HCT116 (cell line): ENCODE measurements around the gene EIF3A. TPM values are rescaled to one million over a fixed set of nuclear protein-coding genes. Genes with fewer than 3 reads are reported as not detected.

Source experiments
- ATAC-seq: fragments of 200-7000 bp; cut with Tn5 transposase; 2 replicates; pipeline ENCODE4 v1.9.1; 2020; ENCODE audit warnings: mild to moderate bottlenecking, moderate library complexity
- BruUV-seq: library from RNA; stranded (reverse); fragments of 400-500 nt; replicated peaks from 2 replicates; lab custom pipeline; 2021; lab: Mats Ljungman, UMichigan
- CTCF ChIA-PET: fragments of 300-600 bp; sonication (Branson Sonifier 250); formaldehyde crosslinking; loops from one replicate; lab custom pipeline; 2021; ENCODE audit warnings: antibody characterized with exemption; lab: Charles Lee
- POLR2A ChIA-PET: fragments of 300-600, 350-600 bp; sonication (Branson Sonifier 250); formaldehyde crosslinking; loops from one replicate; lab custom pipeline; 2021; ENCODE audit warnings: antibody characterized with exemption; lab: Charles Lee
- RAD21 ChIA-PET, 2 experiments: fragments of 300-600 bp; sonication (Branson Sonifier 250); formaldehyde crosslinking; loops; one replicate each; lab custom pipeline; 2023; ENCODE audit warnings: low total read pairs in 2 of 2; ENCODE audit not compliant: uncharacterized antibody in 2 of 2, unreplicated experiment in 2 of 2, low non-redundant PET in 1 of 2; lab: Charles Lee
- DNase-seq: peaks from one replicate; pipeline ENCODE4 v3.0.0-alpha.2; 2010; ENCODE audit warnings: low read depth, low spot score
- H2AFZ ChIP-seq: fragments of 200-600 bp; shearing (Covaris generic), sonication (generic); 2 replicates; pipeline ENCODE4 v1.6.1; 2017; ENCODE audit warnings: low read depth, mixed run types, mixed read lengths, antibody characterized with exemption, low read length; ENCODE audit not compliant: poor library complexity, severe bottlenecking
- H3K27ac ChIP-seq: 2 replicates; pipeline ENCODE4 v1.5.1; 2012; ENCODE audit warnings: low read depth, low read length
- H3K27me3 ChIP-seq: fragments of 200-600 bp; sonication (generic); 2 replicates; pipeline ENCODE4 v1.6.1; 2016; ENCODE audit warnings: mixed run types, low read length, mixed read lengths; ENCODE audit not compliant: insufficient read depth
- H3K36me3 ChIP-seq, 2 experiments: fragments of 200-500 bp in 1 of 2; fragments of 200-600 bp in 1 of 2; sonication (Bioruptor generic) in 1 of 2; sonication (generic) in 1 of 2; 2 replicates each; pipeline versions ENCODE4 v1.5.1 to v1.6.1; 2014 to 2016; ENCODE audit warnings: low read length in 2 of 2, inconsistent platforms in 1 of 2, mixed read lengths in 1 of 2, mixed run types in 1 of 2; ENCODE audit not compliant: insufficient read depth in 2 of 2, control insufficient read depth in 1 of 2
- H3K4me1 ChIP-seq, 2 experiments: fragments of 200-600 bp in 1 of 2; sonication (generic) in 1 of 2; 2 replicates each; pipeline versions ENCODE4 v1.5.1 to v1.6.1; 2012 to 2017; ENCODE audit warnings: low read length in 2 of 2, inconsistent platforms in 1 of 2, mild to moderate bottlenecking in 1 of 2, mixed read lengths in 1 of 2, mixed run types in 1 of 2, moderate library complexity in 1 of 2; ENCODE audit not compliant: insufficient read depth in 2 of 2, control insufficient read depth in 1 of 2
- H3K4me2 ChIP-seq: fragments of 200-600 bp; sonication (generic); 2 replicates; pipeline ENCODE4 v1.6.1; 2017; ENCODE audit warnings: mixed run types, low read length, mixed read lengths
- H3K4me3 ChIP-seq, 2 experiments: fragments of 200-600 bp in 1 of 2; sonication (generic) in 1 of 2; replicated peaks in 1 of 2; 2 replicates each; pipeline ENCODE4 v1.5.1; 2011 to 2016; ENCODE audit warnings: low read length in 2 of 2, control low read depth in 1 of 2, low read depth in 1 of 2, mild to moderate bottlenecking in 1 of 2, mixed read lengths in 1 of 2, mixed run types in 1 of 2
- H3K79me2 ChIP-seq: fragments of 200-600 bp; sonication (generic); 2 replicates; pipeline ENCODE4 v1.6.1; 2017; ENCODE audit warnings: mild to moderate bottlenecking, mixed run types, low read length, moderate library complexity, mixed read lengths; ENCODE audit not compliant: insufficient read depth
- H3K9ac ChIP-seq: fragments of 200-600 bp; sonication (generic); 2 replicates; pipeline ENCODE4 v1.6.1; 2016; ENCODE audit warnings: low read length, mixed read lengths
- H3K9me2 ChIP-seq: fragments of 200-600 bp; sonication (generic), shearing (Covaris generic); 2 replicates; pipeline ENCODE4 v1.6.1; 2017; ENCODE audit warnings: mixed run types, mild to moderate bottlenecking, moderate library complexity; ENCODE audit not compliant: insufficient read depth
- H3K9me3 ChIP-seq, 2 experiments: fragments of 200-500 bp in 1 of 2; fragments of 200-600 bp in 1 of 2; sonication (Bioruptor generic) in 1 of 2; sonication (generic) in 1 of 2; 2 replicates each; pipeline ENCODE4 v1.6.1; 2014 to 2017; ENCODE audit warnings: low read length in 2 of 2, mixed read lengths in 2 of 2, inconsistent platforms in 1 of 2, low read depth in 1 of 2, mild to moderate bottlenecking in 1 of 2, mixed run types in 1 of 2, moderate library complexity in 1 of 2; ENCODE audit not compliant: control insufficient read depth in 1 of 2, insufficient read depth in 1 of 2
- H4K20me1 ChIP-seq: fragments of 200-600 bp; sonication (generic), shearing (Covaris generic); 2 replicates; pipeline ENCODE4 v1.6.1; 2017; ENCODE audit warnings: mixed run types, mild to moderate bottlenecking, moderate library complexity; ENCODE audit not compliant: insufficient read depth
- CEBPB ChIP-seq: IDR thresholded peaks from 2 replicates; pipeline ENCODE4 v1.6.1; 2012; ENCODE audit warnings: low read depth
- EZH2phosphoT487 ChIP-seq: fragments of 200-600 bp; IDR thresholded peaks from 2 replicates; pipeline ENCODE4 v1.6.1; 2018; ENCODE audit warnings: antibody characterized with exemption, borderline replicate concordance
- POLR2A ChIP-seq: IDR thresholded peaks from 2 replicates; pipeline ENCODE4 v1.7.0; 2011; ENCODE audit warnings: borderline replicate concordance; ENCODE audit not compliant: insufficient read depth, insufficient read length; ENCODE audit errors: extremely low read depth
- RAD21 ChIP-seq: IDR thresholded peaks from 2 replicates; pipeline ENCODE4 v1.6.1; 2012; ENCODE audit warnings: low read depth, mild to moderate bottlenecking
- SIN3A ChIP-seq: IDR thresholded peaks from 2 replicates; pipeline ENCODE4 v1.6.1; 2012; ENCODE audit warnings: low read depth
- SP1 ChIP-seq: IDR thresholded peaks from 2 replicates; pipeline ENCODE4 v1.6.1; 2012; ENCODE audit warnings: low read depth
- SRF ChIP-seq: IDR thresholded peaks from 2 replicates; pipeline ENCODE4 v1.6.1; 2012; ENCODE audit warnings: low read depth
- YY1 ChIP-seq: IDR thresholded peaks from 2 replicates; pipeline ENCODE4 v1.6.1; 2011; ENCODE audit warnings: low read length, low read depth, moderate library complexity, mild to moderate bottlenecking; ENCODE audit not compliant: insufficient replicate concordance; ENCODE audit errors: extremely low read depth
- ZFX ChIP-seq: fragments of 450-650 bp; IDR thresholded peaks from 2 replicates; pipeline ENCODE4 v1.6.1; 2017
- intact Hi-C: fragments of 100-400 bp; cut with micrococcal nuclease; formaldehyde crosslinking; loops from 2 replicates; pipeline ENCODE4 v1.10.0; 2022
- total RNA-seq: library from RNA; stranded (reverse); gene quantifications from one replicate; pipeline ENCODE4 v1.2.1, GENCODE V29; 2021; ENCODE audit not compliant: unreplicated experiment
- TF ChIP-seq, protein P1 (sequence below): IDR thresholded peaks from 2 replicates; pipeline ENCODE4 v1.6.1; 2012
- TF ChIP-seq, protein P2 (sequence below): IDR thresholded peaks from 2 replicates; pipeline ENCODE4 v1.6.1; 2011; ENCODE audit warnings: mild to moderate bottlenecking, low read length, moderate library complexity; ENCODE audit not compliant: insufficient replicate concordance; ENCODE audit errors: extremely low read depth

Gene EIF3A
- total RNA-seq, 1 experiment from 2014 or later: 271 TPM

DNA sequence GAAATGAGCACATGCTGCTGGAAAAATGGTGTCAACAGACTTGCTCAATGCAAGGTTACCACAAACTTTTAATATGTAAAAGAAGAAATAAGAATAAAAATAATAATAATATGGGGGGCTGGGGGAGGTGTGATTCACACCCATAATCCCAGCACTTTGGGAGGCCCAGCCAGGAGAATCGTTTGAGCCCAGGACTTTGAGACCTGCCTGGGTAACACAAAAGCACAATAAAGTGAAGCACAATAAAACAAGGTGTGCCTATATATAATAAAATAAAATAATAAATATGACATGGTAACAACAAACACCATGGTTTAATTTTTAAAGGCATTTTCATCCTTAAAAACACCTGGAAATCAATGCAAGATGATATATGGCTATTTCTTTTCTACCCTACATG, 25.1 kb downstream of the EIF3A start:
- Histone ChIP-seq H3K36me3 (peaks cover 92 to 93% of the 10 kb centered on the region in 2 experiments), H3K9me3 (no peaks in the 10 kb centered on the region), H3K27me3 (no peaks in the 10 kb centered on the region), H3K27ac (no peak overlapping the region), H3K79me2 (peaks cover 100% of the 10 kb centered on the region), H3K4me3 (no peak overlapping the region), H4K20me1 (peaks cover 46% of the 10 kb centered on the region; the same call in 1 of the 2 replicates), H3K9me2 (no peaks in the 10 kb centered on the region), H3K4me2 (no peak overlapping the region), H3K4me1 (no peaks in the 10 kb centered on the region), H3K9ac (no peak overlapping the region), H2AFZ (no peak overlapping the region)
- ChIA-PET POLR2A (no interaction called here), CTCF (no interaction called here), RAD21 (no interaction called here)
- TF ChIP-seq SRF (no peak), YY1 (no peak), ZFX (no peak), RAD21 (no peak), SIN3A (no peak), SP1 (no peak), CEBPB (no peak), EZH2phosphoT487 (no peak), POLR2A (no peak)
- TF ChIP-seq, protein P1, sequence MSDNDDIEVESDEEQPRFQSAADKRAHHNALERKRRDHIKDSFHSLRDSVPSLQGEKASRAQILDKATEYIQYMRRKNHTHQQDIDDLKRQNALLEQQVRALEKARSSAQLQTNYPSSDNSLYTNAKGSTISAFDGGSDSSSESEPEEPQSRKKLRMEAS: no peak
- TF ChIP-seq, protein P2, sequence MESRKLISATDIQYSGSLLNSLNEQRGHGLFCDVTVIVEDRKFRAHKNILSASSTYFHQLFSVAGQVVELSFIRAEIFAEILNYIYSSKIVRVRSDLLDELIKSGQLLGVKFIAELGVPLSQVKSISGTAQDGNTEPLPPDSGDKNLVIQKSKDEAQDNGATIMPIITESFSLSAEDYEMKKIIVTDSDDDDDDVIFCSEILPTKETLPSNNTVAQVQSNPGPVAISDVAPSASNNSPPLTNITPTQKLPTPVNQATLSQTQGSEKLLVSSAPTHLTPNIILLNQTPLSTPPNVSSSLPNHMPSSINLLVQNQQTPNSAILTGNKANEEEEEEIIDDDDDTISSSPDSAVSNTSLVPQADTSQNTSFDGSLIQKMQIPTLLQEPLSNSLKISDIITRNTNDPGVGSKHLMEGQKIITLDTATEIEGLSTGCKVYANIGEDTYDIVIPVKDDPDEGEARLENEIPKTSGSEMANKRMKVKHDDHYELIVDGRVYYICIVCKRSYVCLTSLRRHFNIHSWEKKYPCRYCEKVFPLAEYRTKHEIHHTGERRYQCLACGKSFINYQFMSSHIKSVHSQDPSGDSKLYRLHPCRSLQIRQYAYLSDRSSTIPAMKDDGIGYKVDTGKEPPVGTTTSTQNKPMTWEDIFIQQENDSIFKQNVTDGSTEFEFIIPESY: no peak
- intact Hi-C loops: no loop called here
- no TSS peak for BruUV-seq
- DNase-seq: no peak
- ATAC-seq: no peak
